GM23248 (cell line): ENCODE measurements around the gene ARHGEF4. TPM values are rescaled to one million over a fixed set of nuclear protein-coding genes. Genes with fewer than 3 reads are reported as not detected.

Experiments
- DNase-seq: peaks from one replicate; pipeline ENCODE4 v3.0.0-alpha.2; 2015
- H2AFZ ChIP-seq: fragments of 200-600 bp; sonication (generic); 2 replicates; pipeline ENCODE4 v1.6.1; 2016; ENCODE audit warnings: antibody characterized with exemption
- H3F3A ChIP-seq: fragments of 200-600 bp; sonication (generic); 2 replicates; pipeline ENCODE4 v1.6.1; 2016; ENCODE audit warnings: mild to moderate bottlenecking, antibody characterized with exemption, mixed run types; ENCODE audit not compliant: insufficient read depth
- H3K27ac ChIP-seq: fragments of 200-600 bp; sonication (generic); 2 replicates; pipeline ENCODE4 v1.5.1; 2016; ENCODE audit warnings: mild to moderate bottlenecking
- H3K27me3 ChIP-seq: fragments of 200-600 bp; sonication (generic); replicated peaks from 2 replicates; pipeline ENCODE4 v1.6.1; 2016; ENCODE audit warnings: mild to moderate bottlenecking; ENCODE audit not compliant: insufficient read depth
- H3K36me3 ChIP-seq: fragments of 200-600 bp; sonication (generic); 2 replicates; pipeline ENCODE4 v1.6.1; 2016; ENCODE audit warnings: low read depth, mild to moderate bottlenecking
- H3K4me1 ChIP-seq: fragments of 200-600 bp; sonication (generic); 2 replicates; pipeline ENCODE4 v1.6.1; 2016; ENCODE audit warnings: mild to moderate bottlenecking; ENCODE audit not compliant: insufficient read depth
- H3K4me2 ChIP-seq: fragments of 200-600 bp; sonication (generic); one replicate; pipeline ENCODE4 v1.6.1; 2016; ENCODE audit warnings: mild to moderate bottlenecking; ENCODE audit not compliant: unreplicated experiment
- H3K4me3 ChIP-seq: fragments of 200-600 bp; sonication (generic); 2 replicates; pipeline ENCODE4 v1.5.1; 2016; ENCODE audit warnings: mild to moderate bottlenecking
- H3K79me2 ChIP-seq: fragments of 200-600 bp; sonication (generic); 2 replicates; pipeline ENCODE4 v1.6.1; 2016; ENCODE audit warnings: mild to moderate bottlenecking; ENCODE audit not compliant: insufficient read depth
- H3K9ac ChIP-seq: fragments of 200-600 bp; sonication (generic); 2 replicates; pipeline ENCODE4 v1.6.1; 2016; ENCODE audit warnings: mild to moderate bottlenecking
- H3K9me2 ChIP-seq: fragments of 200-600 bp; sonication (generic); 2 replicates; pipeline ENCODE4 v1.6.1; 2016; ENCODE audit warnings: mixed run types, mild to moderate bottlenecking, moderate library complexity; ENCODE audit not compliant: insufficient read depth
- H3K9me3 ChIP-seq: fragments of 200-600 bp; sonication (generic); one replicate; pipeline ENCODE4 v1.6.1; 2017; ENCODE audit warnings: low read depth
- H4K20me1 ChIP-seq: fragments of 200-600 bp; sonication (generic); 2 replicates; pipeline ENCODE4 v1.6.0; 2016; ENCODE audit not compliant: insufficient read depth
- EZH2 ChIP-seq: fragments of 200-600 bp; sonication (generic); IDR thresholded peaks from 2 replicates; pipeline ENCODE4 v1.6.1; 2018; ENCODE audit warnings: antibody characterized with exemption, mild to moderate bottlenecking; ENCODE audit not compliant: insufficient read depth, poor library complexity, severe bottlenecking
- EZH2phosphoT487 ChIP-seq: fragments of 200-600 bp; sonication (generic); IDR thresholded peaks from 2 replicates; pipeline ENCODE4 v1.6.1; 2018; ENCODE audit warnings: antibody characterized with exemption, moderate library complexity, mild to moderate bottlenecking, low read depth; ENCODE audit not compliant: insufficient read depth
- WGBS, 2 experiments: methylation state at CpG; one replicate each; pipeline ENCODE4 v1.1.6; 2015 to 2017; ENCODE audit warnings: low lambda C conversion rate in 2 of 2, low coverage in 1 of 2; ENCODE audit errors: missing lambda C conversion rate in 2 of 2; 5-methylcytosine and 5-hydroxymethylcytosine counted together
- in situ Hi-C: fragments of 300-500 bp; cut with MboI; formaldehyde crosslinking; loops from 2 replicates; pipeline ENCODE4 v1.15.0; 2020
- polyA plus RNA-seq: library from polyadenylated mRNA; unstranded; fragments of >200 nt; fragmentation: Nextera tagmentation; extraction: Ambion mirVana; gene quantifications from 2 replicates; pipeline ENCODE4 v1.2.1, GENCODE V29; 2016
- total RNA-seq: library from RNA; depleted of rRNA; stranded (reverse); fragments of >200 nt; shearing (Covaris generic); gene quantifications from 2 replicates; pipeline ENCODE4 v1.2.3, GENCODE V29; 2014

Gene ARHGEF4
- total and polyA plus RNA-seq, 2 experiments from 2014 or later: 7.4 to 26.0 TPM

GRCh38 chr2:130791617-130791939 lies 45.1 kb upstream of the ARHGEF4 start:
- H3K27me3 ChIP-seq: peaks cover 17% of the 10 kb centered on the region
- no peaks in the 10 kb centered on the region for H3K4me1 ChIP-seq
- no peaks in the 10 kb centered on the region for H3K79me2 ChIP-seq
- no peak for TF ChIP-seq EZH2
- no peak overlapping the region for H2AFZ ChIP-seq
- WGBS, 2 experiments: 2 to 6% methylated on average over 4 of the region's 4 CpGs
- H3K9me3 ChIP-seq: no peaks in the 10 kb centered on the region
- H3K4me3 ChIP-seq: no peak overlapping the region
- no peaks in the 10 kb centered on the region for H3K9me2 ChIP-seq
- H3K4me2 ChIP-seq: no peak overlapping the region
- no peaks in the 10 kb centered on the region for H3K36me3 ChIP-seq
- no peaks in the 10 kb centered on the region for H3F3A ChIP-seq
- no peak for DNase-seq
- no peaks in the 10 kb centered on the region for H4K20me1 ChIP-seq
- in situ Hi-C loops: no loop called here
- H3K9ac ChIP-seq: no peak overlapping the region
- no peak overlapping the region for H3K27ac ChIP-seq

- DNase-seq: no peak
- no peak overlapping the region for H3K4me2 ChIP-seq
- H3K79me2 ChIP-seq: no peaks in the 10 kb centered on the region
- H3K36me3 ChIP-seq: no peaks in the 10 kb centered on the region
- in situ Hi-C loops: no loop called here
- H3K27me3 ChIP-seq: peaks cover 17% of the 10 kb centered on the region
- no peaks in the 10 kb centered on the region for H3K9me3 ChIP-seq
- H3K27ac ChIP-seq: no peak overlapping the region
- no peaks in the 10 kb centered on the region for H3K4me1 ChIP-seq
- no peak overlapping the region for H3K4me3 ChIP-seq
- H3K9ac ChIP-seq: no peak overlapping the region
- WGBS, 2 experiments: 17 to 30% methylated on average over 2 of the region's 2 CpGs
- no peak overlapping the region for H2AFZ ChIP-seq
- TF ChIP-seq EZH2: no peak
- no peak for TF ChIP-seq EZH2phosphoT487
- H3K9me2 ChIP-seq: no peaks in the 10 kb centered on the region
- H4K20me1 ChIP-seq: no peaks in the 10 kb centered on the region
- no peaks in the 10 kb centered on the region for H3F3A ChIP-seq
Measured at GRCh38 chr2:130795431-130795830, 41.3 kb upstream of the ARHGEF4 start.

GRCh38 chr2:130796290-130796689 lies 40.4 kb upstream of the ARHGEF4 start:
- no peak overlapping the region for H3K9ac ChIP-seq
- H2AFZ ChIP-seq: no peak overlapping the region
- no peaks in the 10 kb centered on the region for H3F3A ChIP-seq
- no peaks in the 10 kb centered on the region for H4K20me1 ChIP-seq
- DNase-seq: no peak
- H3K27ac ChIP-seq: no peak overlapping the region
- no peaks in the 10 kb centered on the region for H3K36me3 ChIP-seq
- H3K9me3 ChIP-seq: no peaks in the 10 kb centered on the region
- H3K4me2 ChIP-seq: no peak overlapping the region
- H3K27me3 ChIP-seq: peaks cover 17% of the 10 kb centered on the region
- no peak for TF ChIP-seq EZH2
- no peak overlapping the region for H3K4me3 ChIP-seq
- H3K9me2 ChIP-seq: no peaks in the 10 kb centered on the region
- 49 to 60% methylated on average over 2 to 3 of the region's 3 CpGs for WGBS, 2 experiments
- in situ Hi-C loops: no loop called here
- no peaks in the 10 kb centered on the region for H3K79me2 ChIP-seq
- H3K4me1 ChIP-seq: no peaks in the 10 kb centered on the region

DNA sequence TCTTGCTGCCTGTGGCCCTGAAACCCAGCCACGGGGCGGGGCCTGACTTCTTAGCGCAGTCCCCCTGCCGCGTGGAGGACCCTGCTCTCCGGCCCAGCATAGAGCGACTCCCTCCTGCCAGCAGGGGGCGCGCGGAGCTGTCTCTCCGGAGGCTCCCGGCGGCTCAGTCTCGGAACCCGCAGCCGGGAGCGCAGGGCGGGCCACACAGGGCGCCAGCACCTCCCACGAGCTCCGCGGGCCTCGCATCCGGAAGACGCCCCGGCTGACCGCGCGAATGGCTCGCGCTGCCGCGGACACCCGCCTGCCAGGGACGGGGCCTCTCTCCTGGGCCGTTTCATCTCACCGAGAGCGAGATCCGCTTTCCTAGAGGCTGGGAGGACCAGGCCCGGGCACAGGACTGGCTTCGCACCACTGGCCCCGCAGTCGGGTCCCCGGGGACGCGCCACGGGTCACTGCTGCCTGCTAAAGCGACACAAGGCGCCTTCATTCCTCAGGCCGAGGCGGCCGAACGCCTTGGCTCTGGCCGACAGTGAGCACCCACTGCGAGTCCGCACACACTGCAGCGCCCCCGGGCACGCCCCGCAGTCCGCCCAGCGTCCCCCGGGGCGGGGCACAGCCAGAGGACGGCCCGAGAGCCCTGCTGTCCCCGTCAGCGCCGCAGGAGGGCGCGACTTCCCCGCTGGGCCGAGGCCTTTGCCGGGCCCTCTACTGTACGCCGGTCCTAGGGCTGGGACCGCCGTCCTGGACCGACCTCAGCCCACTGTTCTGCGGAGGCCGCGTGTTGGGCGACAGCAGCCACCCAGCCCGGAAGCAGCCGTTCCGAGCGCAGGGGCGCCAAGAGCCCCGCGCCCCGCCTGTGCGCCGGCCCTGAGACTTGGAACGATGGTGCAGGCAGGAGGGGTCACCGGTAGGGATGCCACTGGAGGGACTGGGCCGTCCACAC lies 39.0 kb upstream of the ARHGEF4 start:
- no peaks in the 10 kb centered on the region for H3K9me3 ChIP-seq
- no peaks in the 10 kb centered on the region for H3K79me2 ChIP-seq
- no peak for TF ChIP-seq EZH2phosphoT487
- TF ChIP-seq EZH2: no peak
- WGBS, 2 experiments: 2 to 3% methylated on average over 43 to 73 of the region's 96 CpGs
- H3K9me2 ChIP-seq: no peaks in the 10 kb centered on the region
- H3K4me3 ChIP-seq: peak overlapping the region; percentile 78
- no peaks in the 10 kb centered on the region for H3K36me3 ChIP-seq
- H2AFZ ChIP-seq: peak overlapping the region; percentile 96
- H3K27me3 ChIP-seq: peaks cover 10% of the 10 kb centered on the region
- no peaks in the 10 kb centered on the region for H3F3A ChIP-seq
- H3K4me2 ChIP-seq: peak overlapping the region; percentile 82
- peak overlapping the region; percentile 65 for H3K27ac ChIP-seq
- DNase-seq: peak; percentile 96
- H4K20me1 ChIP-seq: no peaks in the 10 kb centered on the region
- no peaks in the 10 kb centered on the region for H3K4me1 ChIP-seq
- in situ Hi-C loops: no loop called here
- H3K9ac ChIP-seq: peak overlapping the region; percentile 86
